Activated CD4-positive, alpha-beta T cell treated with anti-CD3 and anti-CD28 coated beads for 24 hours (primary cell): ENCODE results near the gene HDLBP.
"Not testable (repeated sequence)": the region's sequence is repeated elsewhere in the genome, so short reads cannot be mapped to it uniquely, and the experiment has no call there.

Source experiments
- DNase-seq, 2 donors: peaks; one replicate each; pipeline ENCODE4 v3.0.0-alpha.2; 2020; ENCODE audit warnings: low read depth in 2 of 2

HDLBP gene

DNA sequence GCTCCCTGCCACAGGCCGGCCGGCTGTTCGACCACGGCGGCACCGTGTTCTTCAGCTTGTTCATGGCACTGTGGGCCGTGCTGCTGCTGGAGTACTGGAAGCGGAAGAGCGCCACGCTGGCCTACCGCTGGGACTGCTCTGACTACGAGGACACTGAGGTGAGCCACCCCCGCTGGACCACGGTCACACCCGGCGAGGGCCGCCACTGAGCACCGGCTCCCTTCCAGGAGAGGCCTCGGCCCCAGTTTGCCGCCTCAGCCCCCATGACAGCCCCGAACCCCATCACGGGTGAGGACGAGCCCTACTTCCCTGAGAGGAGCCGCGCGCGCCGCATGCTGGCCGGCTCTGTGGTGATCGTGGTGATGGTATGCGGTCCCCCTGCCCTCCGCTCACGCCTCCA is 106.2 kb downstream of the HDLBP start:
- no peak for DNase-seq

DNA sequence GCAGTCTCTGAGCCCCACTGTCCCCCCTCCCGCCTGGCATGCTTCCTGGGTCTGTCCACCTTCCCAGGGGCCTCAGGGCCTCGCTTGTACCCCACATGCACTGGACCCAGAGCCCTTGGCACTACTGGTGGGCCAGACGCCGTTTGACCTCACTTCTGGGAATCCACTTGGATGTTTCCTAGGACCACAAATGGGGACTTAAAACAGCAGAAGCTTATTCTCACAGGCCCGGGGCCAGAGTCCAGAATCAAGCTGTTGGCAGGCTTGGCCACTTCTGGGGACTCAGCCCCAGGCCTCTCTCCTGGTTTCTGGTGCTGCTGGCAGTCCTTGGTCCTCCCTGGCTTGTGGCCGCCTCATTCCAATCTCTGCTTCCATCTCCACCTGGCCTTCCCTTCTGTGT is 107.4 kb downstream of the HDLBP start:
- no peak for DNase-seq

DNA sequence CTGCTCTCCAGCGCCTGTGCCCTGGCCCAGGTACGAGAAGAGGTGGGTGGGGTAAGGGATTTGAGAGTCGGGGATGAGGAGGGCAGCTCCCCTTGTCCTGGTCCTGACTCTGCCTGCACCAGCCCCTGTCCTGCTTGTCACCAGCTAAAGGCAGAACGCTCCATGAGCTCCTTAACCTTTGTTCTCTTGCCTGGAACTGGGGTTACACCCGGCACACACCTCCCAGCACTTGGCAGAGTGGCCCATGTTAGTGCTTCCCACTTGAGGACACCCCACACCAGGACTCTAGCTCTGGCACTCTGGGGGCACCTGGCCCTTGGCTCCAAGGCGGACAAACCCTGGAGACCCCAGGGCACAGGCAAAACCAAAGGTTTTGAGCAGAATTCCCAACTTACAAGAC is 107.8 kb downstream of the HDLBP start:
- no peak for DNase-seq

DNA sequence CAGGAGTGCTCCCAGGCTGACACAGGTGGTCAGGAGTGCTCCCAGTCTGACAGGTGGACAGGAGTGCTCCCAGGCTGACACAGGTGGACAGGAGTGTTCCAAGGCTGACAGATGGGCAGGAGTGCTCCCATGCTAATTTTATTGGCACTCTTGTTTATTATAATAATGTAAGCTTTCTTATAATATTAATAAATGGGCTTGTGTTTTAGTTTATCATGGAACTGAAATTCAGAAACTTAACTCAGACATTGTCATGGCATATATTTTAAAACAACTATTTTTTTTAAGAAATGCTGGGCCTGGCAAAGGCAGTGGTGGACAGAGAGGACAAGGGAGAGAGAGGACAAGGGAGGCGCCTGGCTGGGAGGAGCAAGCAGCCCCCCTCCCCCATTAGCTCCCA is 108.3 kb downstream of the HDLBP start:
- no peak for DNase-seq

DNA sequence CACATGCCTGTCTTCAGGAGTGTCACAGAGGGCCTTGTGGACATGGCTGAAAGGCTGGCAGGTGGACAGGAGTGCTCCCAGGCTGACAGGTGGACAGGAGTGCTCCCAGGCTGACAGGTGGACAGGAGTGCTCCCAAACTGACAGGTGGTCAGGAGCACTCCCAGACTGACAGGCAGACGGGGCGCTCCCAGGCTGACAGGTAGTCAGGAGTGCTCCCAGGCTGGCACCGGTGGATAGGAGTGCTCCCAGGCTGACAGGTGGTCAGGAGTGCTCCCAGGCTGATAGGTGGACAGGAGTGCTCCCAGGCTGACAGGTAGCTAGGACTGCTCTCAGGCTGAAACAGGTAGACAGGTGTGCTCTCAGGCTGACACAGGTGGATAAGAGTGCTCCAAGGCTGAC is 110.4 kb downstream of the HDLBP start:
- no peak for DNase-seq

DNA sequence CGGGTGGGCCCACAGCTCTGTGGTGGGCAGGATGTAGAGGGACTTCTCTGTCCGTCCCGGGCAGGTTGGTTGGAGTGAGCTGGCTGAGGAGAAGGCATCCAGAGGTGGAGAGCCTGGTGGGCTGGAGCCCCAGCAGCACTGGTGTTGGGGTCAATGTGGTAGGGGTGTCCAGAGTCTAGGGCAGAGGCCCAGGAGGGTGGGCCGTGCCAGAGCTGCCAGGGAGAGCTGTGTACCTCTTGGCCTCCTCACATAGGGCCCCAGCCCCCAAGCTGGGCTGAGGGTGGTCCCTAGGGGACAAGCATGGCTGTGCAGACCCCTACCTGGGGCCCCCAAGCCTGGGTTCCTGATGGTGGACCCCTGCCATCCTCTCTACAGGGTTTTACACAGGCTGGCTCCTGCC is 111.0 kb downstream of the HDLBP start:
- DNase-seq: no peak

DNA sequence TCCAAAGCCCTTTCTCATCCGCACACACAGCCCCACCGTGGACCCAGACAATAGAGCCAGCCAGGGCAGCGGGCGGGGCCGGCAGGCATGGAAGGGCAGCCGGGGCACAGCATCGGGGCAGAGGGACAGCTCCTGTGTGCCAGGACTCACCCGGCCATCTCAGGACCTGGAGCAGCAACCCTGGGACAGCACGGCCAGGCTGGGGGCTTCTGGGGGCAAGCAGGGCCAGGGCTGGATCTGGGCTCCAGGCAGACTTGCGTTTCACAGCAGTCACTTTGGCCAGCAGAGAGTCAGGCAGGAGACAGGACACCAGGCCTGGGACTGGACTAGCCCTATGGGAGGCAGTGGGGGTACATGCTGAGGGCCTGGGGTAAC is 111.5 kb downstream of the HDLBP start:
- DNase-seq: no peak

DNA sequence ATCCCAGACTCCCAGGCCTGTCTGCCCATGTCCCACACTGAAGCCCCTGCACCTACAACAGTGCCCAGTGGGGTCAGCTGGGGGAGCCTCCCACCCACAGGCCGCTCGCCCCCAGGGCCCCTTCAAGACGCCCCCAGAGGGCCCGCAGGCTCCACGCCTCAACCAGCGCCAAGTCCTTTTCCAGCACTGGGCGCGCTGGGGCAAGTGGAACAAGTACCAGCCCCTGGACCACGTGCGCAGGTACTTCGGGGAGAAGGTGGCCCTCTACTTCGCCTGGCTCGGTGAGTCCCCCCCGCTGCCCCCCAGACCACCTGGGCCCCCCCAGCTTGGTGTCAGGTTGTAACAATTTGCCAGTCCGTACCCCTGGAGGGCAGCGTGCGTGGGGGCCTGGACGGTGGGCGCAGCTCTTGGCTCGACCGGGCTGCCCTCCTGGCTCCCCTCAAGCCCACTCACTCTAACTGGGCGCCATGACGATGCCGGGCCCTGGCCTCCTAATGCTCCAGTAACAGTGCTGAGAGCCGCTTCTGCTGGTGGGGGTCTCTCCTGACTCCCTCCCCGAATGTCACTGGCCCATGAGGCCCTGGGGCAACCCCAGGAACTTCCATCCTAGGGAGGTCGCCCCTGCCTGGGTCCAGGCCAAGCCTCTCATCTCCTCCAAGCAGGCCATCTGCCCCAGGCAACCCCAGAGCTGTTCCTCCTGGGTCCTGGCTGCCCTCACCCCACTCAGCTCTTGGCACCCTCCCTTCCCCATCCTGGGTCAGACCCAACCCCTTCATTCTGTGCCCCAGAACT is 112.1 kb downstream of the HDLBP start:
- DNase-seq: no peak

DNA sequence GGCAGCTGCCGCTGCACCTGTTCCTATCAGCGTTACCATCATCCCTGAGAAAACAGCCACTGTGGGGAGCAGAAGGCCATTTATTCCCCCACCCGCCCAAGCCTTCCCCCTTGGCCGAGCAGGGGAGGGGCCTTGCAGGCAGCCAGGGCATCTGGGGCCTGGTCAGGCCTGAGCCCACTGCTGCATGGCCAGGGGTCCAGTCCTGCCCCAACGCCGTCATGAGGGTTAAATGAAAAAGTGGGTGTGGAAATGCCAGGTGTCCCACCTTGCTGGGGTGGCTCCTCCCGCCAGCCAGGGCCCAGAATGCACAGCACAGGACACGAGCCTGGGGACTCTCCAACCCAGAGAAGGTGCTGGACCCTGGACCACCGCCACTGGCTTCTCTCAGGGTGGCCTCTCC is 112.8 kb downstream of the HDLBP start:
- DNase-seq: no peak

DNA sequence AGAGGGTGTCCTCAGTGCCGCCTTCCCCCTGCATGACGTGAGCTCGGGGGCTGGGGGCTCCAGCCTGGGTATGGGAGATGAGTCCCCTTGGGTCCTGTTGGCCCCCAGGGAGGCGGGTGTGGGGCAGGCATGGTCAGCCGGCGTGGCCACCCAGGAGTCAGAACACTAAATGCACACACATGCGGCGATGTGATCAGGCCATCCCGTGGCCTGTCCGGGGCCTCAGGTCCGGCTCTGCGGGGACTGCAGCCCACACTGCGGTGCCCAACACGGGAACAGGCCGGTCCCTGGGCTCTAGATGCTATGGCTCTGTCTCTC is 113.2 kb downstream of the HDLBP start:
- DNase-seq: no peak

DNA sequence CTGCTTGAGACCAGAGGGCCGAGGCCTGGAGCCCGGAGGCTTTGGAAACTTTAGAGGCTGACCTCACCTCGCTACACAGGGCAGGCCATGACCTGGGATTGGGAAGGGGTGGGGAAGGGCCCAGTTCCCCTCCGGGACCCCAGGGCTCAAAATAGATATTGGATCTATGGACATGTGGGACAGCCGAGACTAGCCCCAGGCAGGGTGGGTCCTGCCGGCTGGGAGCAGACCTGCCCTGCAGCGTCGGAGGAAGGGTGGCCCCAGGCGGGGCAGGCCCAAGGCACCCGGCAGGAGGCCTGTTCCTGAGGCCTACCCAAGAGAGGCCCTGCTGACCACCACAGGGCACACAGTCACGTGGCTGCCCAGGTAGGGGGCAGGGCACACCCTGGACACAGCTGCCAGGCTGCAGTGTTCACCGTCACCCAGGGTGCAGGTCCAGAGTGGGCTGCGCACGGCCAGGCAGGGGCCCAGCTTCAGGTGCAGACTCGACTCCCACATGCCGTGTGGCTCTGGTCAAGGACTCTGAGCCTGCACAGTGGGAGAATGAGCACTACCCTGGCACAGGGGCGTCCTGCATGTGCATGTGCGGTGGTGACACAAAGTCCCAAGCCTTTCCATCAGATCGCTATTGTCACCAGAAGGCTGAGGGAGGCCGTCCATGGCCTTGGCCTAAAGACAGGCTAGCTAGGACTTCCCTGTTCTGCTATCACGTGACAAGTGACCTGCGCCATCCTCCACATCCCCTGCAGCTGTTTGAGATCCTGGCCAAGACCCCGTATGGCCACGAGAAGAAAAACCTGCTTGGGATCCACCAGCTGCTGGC is 113.8 kb downstream of the HDLBP start:
- DNase-seq: no peak

DNA sequence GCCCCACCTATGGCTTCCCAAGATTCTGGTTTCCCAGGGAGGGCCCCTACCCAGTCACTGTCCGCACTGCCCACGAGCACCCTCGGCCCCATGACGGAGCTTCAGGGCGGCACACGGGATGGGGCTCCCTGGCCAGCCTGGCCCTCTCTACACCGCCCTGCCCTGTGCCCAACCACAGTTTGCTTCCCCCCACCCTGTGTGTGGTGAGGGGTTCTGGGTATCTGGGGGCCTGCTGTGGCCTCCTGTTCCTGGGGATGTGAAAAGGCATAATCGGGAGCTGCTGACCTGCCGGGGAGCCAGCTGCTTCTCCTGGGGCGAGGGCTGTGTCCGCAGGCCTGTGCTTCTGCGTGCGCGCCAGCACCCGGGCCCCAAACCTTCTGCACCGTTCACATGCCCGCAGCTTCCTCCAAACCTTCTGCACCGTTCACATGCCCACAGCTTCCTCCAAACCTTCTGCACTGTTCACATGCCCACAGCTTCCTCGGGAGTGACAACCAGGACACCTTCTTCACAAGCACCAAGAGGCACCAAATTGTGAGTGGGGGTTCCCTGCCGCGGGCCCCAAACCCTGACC is 114.6 kb downstream of the HDLBP start:
- no peak for DNase-seq

DNA sequence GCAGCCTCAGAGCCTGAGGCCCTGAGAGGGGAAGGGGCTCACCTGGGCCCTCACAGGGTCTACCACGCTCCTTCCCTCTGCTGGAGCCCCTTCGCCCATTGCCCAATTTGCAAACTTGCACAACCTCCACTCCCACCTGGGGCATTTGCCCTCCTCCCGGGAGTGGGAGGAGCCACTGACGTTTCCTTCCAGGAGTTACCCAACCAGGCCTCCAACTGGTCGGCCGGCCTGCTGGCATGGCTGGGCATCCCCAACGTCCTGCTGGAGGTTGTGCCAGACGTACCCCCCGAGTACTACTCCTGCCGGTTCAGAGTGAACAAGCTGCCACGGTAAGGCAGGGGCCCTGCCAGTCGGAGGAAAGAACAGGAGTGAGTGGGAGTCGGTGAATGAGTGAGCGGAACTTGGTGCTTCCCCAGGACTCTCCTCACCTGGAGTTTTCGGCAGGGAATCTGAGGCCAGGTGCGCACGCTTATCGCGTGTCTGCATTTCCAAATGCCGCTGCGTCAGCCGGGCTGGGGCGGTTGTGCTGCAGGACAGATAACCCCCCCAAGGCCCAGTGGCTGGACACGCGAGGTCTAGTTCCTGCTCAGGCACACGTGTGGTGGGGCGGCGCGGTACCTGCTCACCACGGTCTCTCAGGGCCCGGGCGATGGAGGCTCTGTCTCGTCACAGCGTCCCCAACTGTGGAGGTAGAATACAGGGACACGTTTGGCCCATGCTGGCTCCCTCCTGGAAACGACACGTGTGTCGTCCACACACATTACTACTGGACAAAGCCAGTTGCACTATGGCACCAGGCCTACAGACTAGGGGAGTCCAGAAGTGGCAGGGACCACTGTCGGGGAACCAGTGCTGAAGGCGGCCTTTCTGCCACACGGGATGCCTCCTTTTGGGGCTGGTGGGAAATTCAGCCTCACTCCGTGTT is 115.3 kb downstream of the HDLBP start:
- DNase-seq: no peak

DNA sequence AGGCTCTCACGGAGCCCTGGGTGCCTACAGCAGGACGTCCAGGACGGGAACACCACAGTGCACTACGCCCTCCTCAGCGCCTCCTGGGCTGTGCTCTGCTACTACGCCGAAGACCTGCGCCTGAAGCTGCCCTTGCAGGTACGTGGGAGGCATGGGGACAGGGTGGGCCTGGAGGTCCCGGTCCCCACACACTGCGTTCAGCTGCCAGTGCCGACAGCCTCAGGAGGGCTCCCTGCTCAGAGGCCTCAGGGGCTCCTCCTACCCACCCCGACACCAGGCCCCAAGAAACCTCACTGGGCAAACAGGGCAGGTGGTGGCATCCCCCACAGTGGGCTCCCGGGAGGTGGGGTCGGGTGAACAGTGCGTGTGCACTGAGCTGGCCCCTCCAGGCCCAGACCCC is 116.2 kb downstream of the HDLBP start:
- DNase-seq: no peak

DNA sequence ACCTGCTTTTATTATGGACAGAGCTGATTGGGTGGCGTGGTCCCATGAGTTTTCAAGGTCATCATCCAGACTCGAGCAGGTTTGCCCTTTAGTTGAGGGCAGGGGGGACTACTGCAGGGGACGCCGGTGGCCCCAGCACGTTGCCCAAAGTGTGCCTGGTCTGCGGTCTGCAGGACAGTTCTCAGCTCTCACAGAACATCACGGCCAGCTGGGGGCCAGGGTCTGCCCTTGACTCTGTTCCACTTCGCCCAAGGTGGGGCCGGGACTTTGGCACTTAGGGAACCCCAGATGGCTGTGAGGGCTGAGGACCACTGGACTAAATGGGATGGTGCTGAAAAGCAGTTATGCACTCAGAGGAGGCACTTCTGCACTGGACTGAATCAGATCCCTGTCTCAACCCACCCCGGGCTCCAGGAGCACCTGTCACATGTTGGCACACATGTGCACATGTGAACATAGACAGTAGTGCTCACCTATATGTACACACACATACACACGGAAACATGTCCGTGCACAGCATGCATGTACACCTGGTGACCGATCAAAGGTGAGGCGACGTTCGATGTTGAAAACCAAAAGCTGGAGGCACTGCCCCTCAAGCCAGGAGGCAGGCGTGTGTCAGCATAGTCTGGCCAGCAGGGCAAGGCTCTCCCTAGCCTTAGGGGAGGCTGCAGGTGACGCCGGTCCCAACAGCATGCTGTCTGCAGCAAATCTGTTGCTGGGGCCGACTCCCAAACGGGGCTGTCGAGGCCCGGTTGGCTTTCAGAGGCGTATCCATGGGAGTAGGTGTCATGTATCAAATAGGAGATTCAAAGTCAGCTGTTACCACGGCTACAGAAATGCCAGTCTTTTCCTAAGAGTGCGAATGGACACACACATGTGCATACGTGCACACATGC is 116.8 kb downstream of the HDLBP start:
- no peak for DNase-seq

DNA sequence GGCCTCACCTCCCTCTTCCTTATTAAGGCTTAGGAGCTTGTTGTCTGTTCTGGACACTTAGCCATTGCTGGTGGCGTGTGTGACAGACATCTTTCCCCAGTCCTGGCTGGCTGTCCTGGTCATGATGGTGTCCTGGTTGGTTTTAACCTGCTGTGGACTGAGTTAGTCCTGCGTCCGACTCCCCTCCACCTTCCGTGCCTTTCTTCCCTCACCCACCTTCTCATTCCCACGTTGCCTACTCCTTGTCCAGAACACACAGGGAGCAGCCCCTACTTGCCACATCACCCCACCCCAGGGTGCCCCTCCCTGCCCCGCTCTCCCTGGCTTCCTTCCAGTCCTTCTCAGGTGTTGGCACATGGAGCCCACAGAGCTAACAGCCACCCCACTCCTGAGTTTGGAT is 117.5 kb downstream of the HDLBP start:
- DNase-seq: no peak

DNA sequence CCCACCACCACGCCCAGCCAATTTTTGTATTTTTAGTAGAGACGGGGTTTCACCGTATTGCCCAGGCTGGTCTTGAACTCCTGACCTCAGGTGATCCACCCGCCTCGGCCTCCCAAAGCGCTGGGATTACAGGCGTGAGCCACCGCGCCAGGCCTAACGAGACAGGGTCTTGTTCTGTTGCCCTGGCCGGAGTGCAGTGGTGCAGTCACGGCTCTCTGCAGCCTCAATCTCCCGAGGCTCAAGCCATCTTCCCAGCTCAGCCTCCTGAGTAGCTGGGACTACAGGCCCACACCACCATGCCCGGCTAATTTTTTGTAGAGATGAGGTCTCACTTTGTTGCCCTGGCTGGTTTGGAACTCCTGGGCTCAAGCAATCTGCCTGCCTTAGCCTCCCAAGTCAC is 118.2 kb downstream of the HDLBP start:
- not testable (repeated sequence) for DNase-seq

DNA sequence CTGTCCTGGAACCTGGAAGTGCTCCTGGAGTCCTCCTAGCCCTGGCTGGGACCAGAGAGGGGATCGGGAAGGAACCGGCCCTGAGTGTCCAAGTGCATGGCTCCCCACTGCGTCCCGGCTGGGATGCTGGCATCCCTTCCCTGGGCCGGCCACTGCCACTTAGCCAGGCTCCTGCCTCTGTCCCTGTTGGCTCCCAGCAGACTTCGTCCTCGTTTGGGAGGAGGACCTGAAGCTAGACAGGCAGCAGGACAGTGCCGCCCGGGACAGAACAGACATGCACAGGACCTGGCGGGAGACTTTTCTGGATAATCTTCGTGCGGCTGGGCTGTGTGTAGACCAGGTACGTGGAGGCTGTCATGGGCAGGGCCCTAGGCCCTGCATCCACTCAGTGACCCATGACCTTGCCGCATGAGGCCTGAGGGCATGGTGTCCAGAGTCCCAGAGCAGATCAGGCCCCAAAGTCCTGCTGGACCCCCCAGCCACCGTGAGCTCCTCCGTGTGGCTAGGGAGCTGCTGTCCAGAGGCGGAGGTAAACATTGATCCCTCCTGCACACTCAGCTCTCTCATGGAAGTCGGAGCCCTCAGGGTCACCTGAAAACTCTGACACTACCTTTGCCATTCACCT is 119.9 kb downstream of the HDLBP start:
- no peak for DNase-seq

DNA sequence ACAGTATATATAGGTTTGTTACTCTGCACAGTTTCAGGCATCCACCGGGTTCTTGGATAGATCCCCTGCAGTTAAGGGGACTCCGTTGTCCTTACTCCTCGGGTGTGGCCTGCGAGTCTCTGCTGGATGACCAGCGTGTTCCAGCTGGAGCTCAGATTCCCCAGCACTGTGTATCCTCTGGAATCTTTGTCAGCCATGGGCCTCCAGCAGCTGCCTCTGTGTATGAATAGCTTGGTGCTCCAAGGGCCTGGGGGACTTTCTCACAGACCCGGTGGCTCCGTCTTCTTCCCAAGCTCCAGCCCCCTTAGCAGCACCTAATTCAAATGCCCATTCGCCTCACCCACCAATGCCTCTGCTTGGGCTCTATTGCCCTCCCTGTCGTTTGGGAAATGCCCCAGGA is 120.7 kb downstream of the HDLBP start:
- DNase-seq: no peak

DNA sequence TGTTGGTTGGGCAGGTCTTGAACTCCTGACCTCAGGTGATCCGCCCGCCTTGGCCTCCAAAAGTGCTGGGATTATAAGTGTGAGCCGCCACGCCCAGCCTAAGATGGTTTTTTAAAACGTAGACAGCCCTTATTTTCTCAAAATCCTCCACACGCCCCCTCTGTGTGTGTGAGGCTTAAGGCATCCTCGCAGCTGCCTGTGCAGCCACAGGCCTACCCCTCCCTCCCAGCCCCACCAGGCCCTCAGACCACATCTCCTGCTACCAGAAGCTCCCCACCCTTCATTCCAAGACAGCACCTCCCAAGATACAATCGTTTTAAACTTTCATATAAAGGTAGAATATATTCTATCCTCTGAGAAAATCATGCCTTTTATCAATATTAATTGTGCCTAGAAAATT is 122.2 kb downstream of the HDLBP start:
- DNase-seq: no peak

DNA sequence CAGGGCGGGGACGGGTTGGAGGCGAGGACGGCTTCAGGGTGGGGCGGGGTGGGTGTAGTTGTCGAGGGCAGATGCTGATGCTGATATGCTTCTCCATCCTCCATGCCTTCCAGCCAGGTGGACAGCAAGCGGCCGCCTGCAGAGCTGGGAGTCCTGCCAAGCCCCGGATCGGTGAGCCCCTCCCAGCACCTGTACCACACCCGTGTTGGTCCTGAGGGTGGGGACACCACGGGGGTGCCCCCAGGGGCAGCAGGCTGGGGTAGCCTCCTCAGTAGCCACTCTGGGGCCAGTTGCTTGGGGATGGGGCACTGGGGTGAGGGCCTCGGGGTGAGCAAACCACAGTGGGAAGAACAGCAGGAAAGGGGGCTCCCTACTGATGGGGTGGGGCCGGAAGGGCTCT is 124.4 kb downstream of the HDLBP start:
- DNase-seq: no peak
